Nephron (organoid): ENCODE data around the gene EZR.

Experiments used
- H3K27ac Mint-ChIP-seq, 3 experiments: 2 replicates each; pipeline ENCODE4 v1.8.0; 2020; ENCODE audit warnings: mixed read lengths in 3 of 3, mild to moderate bottlenecking in 2 of 3, moderate library complexity in 1 of 3
- H3K27me3 Mint-ChIP-seq: 2 replicates; pipeline ENCODE4 v1.8.0; 2021; ENCODE audit warnings: low read depth, mild to moderate bottlenecking, moderate library complexity, mixed read lengths
- H3K36me3 Mint-ChIP-seq: 2 replicates; pipeline ENCODE4 v1.8.0; 2020; ENCODE audit warnings: low read depth, mixed read lengths
- H3K4me1 Mint-ChIP-seq: 2 replicates; pipeline ENCODE4 v1.8.0; 2020; ENCODE audit warnings: mixed read lengths
- H3K4me3 Mint-ChIP-seq, 3 experiments: 2 replicates each; pipeline ENCODE4 v1.8.0; 2020; ENCODE audit warnings: mild to moderate bottlenecking in 3 of 3, mixed read lengths in 3 of 3, moderate library complexity in 2 of 3
- H3K9me3 Mint-ChIP-seq: 2 replicates; pipeline ENCODE4 v1.8.0; 2020; ENCODE audit warnings: mixed read lengths
- CTCF ChIP-seq, 3 experiments: fragments of 200-600 bp; sonication (generic); IDR thresholded peaks; one replicate each; pipeline ENCODE4 v1.5.0; 2021; ENCODE audit warnings: antibody characterized with exemption in 3 of 3; ENCODE audit not compliant: unreplicated experiment in 3 of 3

Gene EZR

GRCh38 chr6:158743033-158743651 is 76.0 kb downstream of the EZR start:
- H3K4me3 Mint-ChIP-seq, result no peak overlapping the region
- H3K36me3 Mint-ChIP-seq, result peaks cover 11% of the 10 kb centered on the region
- H3K27me3 Mint-ChIP-seq, result no peaks in the 10 kb centered on the region
- no peak for TF ChIP-seq CTCF (IDR thresholded peaks at IDR 0.05; ENCODE audit: unreplicated experiment in 3 of 3)
- H3K4me1 Mint-ChIP-seq, result peaks cover 20% of the 10 kb centered on the region
- H3K9me3 Mint-ChIP-seq, result peaks cover 10% of the 10 kb centered on the region
- H3K27ac Mint-ChIP-seq, result peak overlapping the region in 2 of 3 experiments; percentile 19 to 79

GRCh38 chr6:158739673-158740072 is 79.5 kb downstream of the EZR start:
- Mint-ChIP-seq H3K36me3 (peaks cover 12% of the 10 kb centered on the region), H3K27ac (no peak overlapping the region), H3K4me1 (peaks cover 8% of the 10 kb centered on the region), H3K4me3 (no peak overlapping the region), H3K27me3 (no peaks in the 10 kb centered on the region), H3K9me3 (peaks cover 10% of the 10 kb centered on the region)
- no peak for TF ChIP-seq CTCF (IDR thresholded peaks at IDR 0.05; ENCODE audit: unreplicated experiment in 3 of 3)

GRCh38 chr6:158737710-158738615 is 81.2 kb downstream of the EZR start:
- TF ChIP-seq CTCF (IDR thresholded peaks at IDR 0.05; ENCODE audit: unreplicated experiment in 3 of 3), result no peak
- H3K36me3 Mint-ChIP-seq, result peaks cover 17% of the 10 kb centered on the region
- H3K27me3 Mint-ChIP-seq, result no peaks in the 10 kb centered on the region
- H3K9me3 Mint-ChIP-seq, result peaks cover 10% of the 10 kb centered on the region
- H3K27ac Mint-ChIP-seq, result peak overlapping the region in 1 of 3 experiments; percentile 29
- no peak overlapping the region for H3K4me3 Mint-ChIP-seq
- peaks cover 3% of the 10 kb centered on the region for H3K4me1 Mint-ChIP-seq

- H3K4me1 Mint-ChIP-seq, result no peaks in the 10 kb centered on the region
- peak overlapping the region in 1 of 3 experiments; percentile 29 for H3K27ac Mint-ChIP-seq
- H3K27me3 Mint-ChIP-seq, result no peaks in the 10 kb centered on the region
- H3K4me3 Mint-ChIP-seq, result no peak overlapping the region
- TF ChIP-seq CTCF (IDR thresholded peaks at IDR 0.05; ENCODE audit: unreplicated experiment in 3 of 3), result no peak
- H3K9me3 Mint-ChIP-seq, result peaks cover 10% of the 10 kb centered on the region
- H3K36me3 Mint-ChIP-seq, result peaks cover 17% of the 10 kb centered on the region
These were observed 82.0 kb downstream of the EZR start for GRCh38 chr6:158737082-158737709.

- Mint-ChIP-seq H3K4me3 (no peak overlapping the region), H3K27ac (peak overlapping the region in 2 of 3 experiments; percentile 25 to 76), H3K27me3 (no peaks in the 10 kb centered on the region), H3K9me3 (peaks cover 8% of the 10 kb centered on the region), H3K36me3 (peaks cover 14% of the 10 kb centered on the region), H3K4me1 (no peaks in the 10 kb centered on the region)
- TF ChIP-seq CTCF (IDR thresholded peaks at IDR 0.05; ENCODE audit: unreplicated experiment in 3 of 3), result no peak
These were observed 84.2 kb downstream of the EZR start for GRCh38 chr6:158735009-158735408.
